GM19397 (cell line): ENCODE measurements around the gene MTFMT.
A peak's percentile ranks its signal among the peaks of the same experiment; 100 is the strongest.
"Not testable (repeated sequence)": the region's sequence is repeated elsewhere in the genome, so short reads cannot be mapped to it uniquely, and the experiment has no call there.

Experiments
- ATAC-seq: cut with Tn5 transposase; IDR thresholded peaks from one replicate; pipeline ENCODE4 v1.9.1; 2021; ENCODE audit warnings: mild to moderate bottlenecking, moderate library complexity; ENCODE audit not compliant: unreplicated experiment

Gene MTFMT

GRCh38 chr15:65028921-65029735 is at the start of gene MTFMT:
Gene MTFMT (minus strand): TSS chr15:65029639. CDS start chr15:65029613, 26 bp downstream.
- peak; percentile 85 for ATAC-seq

DNA sequence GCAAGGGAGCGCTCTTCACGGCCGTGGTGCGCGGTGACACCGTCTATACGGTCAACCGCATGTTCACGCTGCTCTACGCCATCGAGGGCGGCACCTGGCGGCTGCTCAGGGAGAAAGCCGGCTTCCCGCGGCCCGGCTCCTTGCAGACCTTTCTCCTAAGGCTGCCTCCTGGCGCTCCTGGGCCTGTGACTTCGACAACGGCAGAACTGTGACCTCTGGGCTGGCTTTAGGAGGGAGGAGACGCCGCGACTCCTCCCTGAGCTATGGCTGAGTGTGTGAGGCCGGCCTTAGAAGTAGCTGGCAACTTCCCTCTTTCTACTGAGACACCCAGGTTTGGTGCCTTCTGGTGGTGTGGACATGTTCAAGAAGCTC is 48.5 kb upstream of the MTFMT start:
- no peak for ATAC-seq

- no peak for ATAC-seq
These were observed 48.0 kb upstream of the MTFMT start for GRCh38 chr15:65077291-65077980.

DNA sequence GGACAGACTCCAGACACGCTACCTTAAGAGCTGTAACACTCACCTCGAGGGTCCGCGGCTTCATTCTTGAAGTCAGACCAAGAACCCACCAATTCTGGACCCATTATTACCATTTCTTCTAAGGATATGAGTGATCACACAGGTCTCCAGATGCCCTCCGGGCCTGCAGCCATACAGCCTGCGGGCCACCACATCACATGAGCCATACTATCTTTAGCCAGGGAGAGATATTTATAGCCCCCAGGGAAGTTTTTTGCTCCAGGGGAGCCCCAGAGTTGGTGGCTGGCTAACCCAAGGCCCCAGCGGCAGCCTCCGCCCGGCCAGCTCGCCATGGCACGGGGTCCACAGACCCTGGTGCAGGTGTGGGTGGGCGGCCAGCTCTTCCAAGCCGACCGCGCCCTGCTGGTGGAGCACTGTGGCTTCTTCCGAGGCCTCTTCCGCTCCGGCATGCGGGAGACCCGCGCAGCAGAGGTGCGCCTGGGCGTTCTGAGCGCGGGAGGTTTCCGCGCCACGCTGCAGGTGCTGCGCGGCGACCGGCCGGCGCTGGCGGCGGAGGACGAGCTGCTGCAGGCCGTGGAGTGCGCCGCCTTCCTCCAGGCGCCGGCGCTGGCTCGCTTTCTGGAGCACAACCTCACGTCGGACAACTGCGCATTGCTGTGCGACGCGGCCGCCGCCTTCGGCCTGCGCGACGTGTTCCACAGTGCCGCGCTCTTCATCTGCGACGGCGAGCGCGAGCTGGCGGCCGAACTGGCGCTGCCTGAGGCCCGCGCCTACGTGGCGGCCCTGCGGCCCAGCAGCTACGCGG is 47.2 kb upstream of the MTFMT start, which contains the start of gene KBTBD13:
Gene KBTBD13, plus strand, starts transcription at position 261 of the 805 bp plus-strand sequence. Its CDS starts 70 bp downstream, at position 331.
- ATAC-seq: no peak

- not testable (repeated sequence) for ATAC-seq
These were observed 46.4 kb upstream of the MTFMT start for GRCh38 chr15:65075607-65076395.

GRCh38 chr15:65074946-65075345 is 45.5 kb upstream of the MTFMT start:
- not testable (repeated sequence) for ATAC-seq

GRCh38 chr15:65072617-65073016 is 43.2 kb upstream of the MTFMT start:
- ATAC-seq: no peak

- no peak for ATAC-seq
These were observed 42.6 kb upstream of the MTFMT start for GRCh38 chr15:65072027-65072426.

GRCh38 chr15:65071381-65071811 is 42.0 kb upstream of the MTFMT start:
- no peak for ATAC-seq

- ATAC-seq: no peak
These were observed 40.5 kb upstream of the MTFMT start for GRCh38 chr15:65069779-65070546.

- ATAC-seq: no peak
These were observed 39.7 kb upstream of the MTFMT start for GRCh38 chr15:65069179-65069578.

GRCh38 chr15:65068403-65068788 is 39.0 kb upstream of the MTFMT start:
- no peak for ATAC-seq

GRCh38 chr15:65067645-65068402 is 38.4 kb upstream of the MTFMT start, which contains the start of gene RASL12:
Gene RASL12 (minus strand): TSS chr15:65067991. CDS start chr15:65067835, 156 bp downstream.
- no peak for ATAC-seq

DNA sequence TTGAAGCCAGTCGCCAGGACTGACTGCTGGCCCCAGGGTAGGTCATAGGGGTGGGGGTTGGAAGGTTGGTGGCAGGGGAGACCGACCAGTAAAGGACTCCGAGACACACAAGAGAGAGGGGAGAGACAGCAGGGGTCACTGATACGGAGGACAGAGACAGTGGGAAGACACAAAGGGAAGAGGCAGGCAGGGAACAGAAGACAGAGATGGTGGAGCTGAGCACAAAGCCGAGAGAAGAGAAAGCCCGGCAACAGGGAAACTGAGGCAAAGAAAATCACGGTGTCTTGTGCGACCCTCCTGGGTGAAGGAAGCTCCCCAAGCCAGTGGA is 37.8 kb upstream of the MTFMT start:
- no peak for ATAC-seq

DNA sequence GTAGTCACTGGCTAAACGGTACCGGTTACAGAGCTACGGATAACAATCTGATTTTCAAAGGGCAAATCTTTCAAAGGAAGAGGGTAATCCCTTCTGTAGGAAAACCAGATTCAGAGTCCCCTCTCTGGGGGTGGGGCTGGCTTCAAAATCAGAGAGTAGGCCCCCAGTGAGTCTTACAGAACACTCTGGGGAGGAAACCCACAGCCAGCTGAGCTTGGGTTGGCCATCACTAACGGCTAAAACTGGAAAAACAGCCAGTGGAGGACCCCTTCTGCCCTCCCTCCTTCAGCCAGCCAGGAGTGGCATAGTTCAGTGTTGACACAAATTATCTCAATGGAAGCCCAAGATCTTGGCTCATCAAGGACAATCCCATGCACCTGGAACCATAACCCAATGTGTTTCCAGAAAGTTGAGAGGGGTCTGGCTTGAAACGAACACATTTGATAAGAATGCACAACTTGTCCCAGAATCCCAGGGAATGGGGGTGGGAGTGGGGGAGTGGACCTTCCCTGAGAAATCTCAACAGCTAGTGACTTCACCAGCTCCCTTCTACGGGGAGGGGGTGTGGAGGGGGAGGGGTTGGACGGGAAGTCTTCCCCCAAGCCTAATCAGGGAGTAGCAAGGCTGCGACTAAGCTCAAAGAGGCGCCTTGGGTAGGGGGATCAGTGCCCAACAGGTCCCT is 37.3 kb upstream of the MTFMT start:
- ATAC-seq: no peak

DNA sequence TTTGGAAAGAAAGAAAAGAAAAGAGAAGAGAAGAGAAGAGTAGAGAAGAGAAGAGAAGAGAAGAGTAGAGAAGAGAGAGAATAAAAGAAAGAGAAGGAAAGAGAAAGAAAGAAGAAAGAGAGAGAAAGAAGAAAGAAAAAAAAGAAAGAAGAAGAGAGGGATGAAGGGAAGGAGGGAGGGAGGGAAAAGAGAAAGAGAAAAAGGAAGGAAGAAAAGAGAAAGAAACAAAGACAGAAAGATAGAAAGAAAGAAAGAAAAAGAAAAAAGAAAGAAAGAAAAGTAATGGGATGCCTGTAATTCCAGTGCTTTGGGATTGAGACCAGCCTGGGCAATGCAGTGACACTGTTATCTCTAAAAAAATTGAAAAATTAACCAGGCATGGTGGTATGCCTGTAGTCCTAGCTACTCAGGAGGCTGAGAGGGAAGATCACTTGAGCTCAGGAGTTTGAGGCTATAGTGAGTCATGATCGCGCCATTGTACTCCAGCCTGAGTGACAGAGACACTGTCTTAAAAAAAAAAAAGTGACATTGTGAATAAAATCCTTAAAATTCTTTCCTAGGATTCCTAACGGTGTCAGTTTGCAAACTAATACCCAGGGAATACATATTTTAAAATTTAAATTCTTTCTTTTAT is 36.7 kb upstream of the MTFMT start:
- no peak for ATAC-seq

GRCh38 chr15:65062726-65063125 is 33.3 kb upstream of the MTFMT start:
- no peak for ATAC-seq

DNA sequence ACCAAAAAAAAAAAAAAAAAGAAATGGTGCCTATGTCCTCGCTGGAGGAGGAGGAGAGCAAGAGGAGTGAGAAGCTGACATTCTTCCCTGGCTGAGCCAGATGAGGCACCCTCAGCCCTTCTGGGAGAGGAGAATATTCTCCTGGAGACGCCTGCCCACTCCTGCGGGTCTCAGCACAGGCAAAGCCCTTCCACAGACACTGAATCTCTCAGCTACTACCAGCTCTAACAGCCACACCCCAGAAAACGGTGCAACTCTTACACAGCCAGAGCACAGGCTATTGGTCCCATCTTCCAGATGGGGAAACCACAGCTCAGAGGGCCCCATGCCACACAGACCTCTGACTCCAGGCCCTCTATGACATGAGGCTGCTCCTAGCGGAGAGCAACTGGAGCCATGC is 32.6 kb upstream of the MTFMT start:
- no peak for ATAC-seq
